DMS53 treated with DMSO at 0.1 percent for 48 hours (cell line): ENCODE measurements around the gene CAMK2A.
"Not testable (repeated sequence)": the region's sequence is repeated elsewhere in the genome, so short reads cannot be mapped to it uniquely, and the experiment has no call there.

ENCODE experiments used
- DNase-seq: peaks from one replicate; lab custom pipeline; 2025; ENCODE audit not compliant: unreplicated experiment; lab: John Stamatoyannopoulos, UW

The CAMK2A gene

DNA sequence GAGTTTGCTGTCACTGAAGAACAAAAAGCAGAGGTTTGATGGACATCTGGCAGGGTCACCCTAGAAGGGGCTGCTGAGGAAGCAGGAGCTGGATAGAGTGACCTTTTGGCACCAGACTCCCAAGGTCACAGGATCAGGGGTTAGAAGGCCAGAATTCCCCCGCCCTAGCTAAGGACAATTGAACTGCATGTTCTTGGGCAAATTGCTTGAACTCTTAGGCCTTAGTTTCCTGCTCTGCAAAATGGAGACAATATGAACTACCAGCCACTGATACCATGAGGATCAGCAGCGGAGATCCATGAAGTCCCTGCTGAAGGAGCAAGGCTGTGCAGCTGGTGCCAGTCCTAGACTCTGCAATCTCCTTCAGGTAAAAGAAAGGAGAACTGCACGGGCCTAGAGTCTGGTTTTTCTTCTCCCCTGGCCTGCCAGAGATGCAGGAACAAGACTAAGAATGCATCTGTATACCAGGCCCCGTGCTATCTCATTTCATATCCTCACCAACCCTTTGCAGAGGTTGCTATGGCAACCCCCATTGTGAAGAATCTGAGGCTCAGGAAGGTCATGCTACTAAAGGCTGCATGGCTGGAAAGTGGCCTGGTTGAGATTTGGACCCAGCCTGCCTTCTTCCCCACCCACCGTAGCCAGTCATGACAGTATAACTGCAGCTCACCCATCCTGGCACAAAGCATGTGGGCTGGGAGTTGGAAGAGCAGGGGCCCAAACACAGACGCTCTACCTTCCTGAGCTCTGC lies 33.7 kb downstream of the CAMK2A start:
- DNase-seq, result no peak

DNA sequence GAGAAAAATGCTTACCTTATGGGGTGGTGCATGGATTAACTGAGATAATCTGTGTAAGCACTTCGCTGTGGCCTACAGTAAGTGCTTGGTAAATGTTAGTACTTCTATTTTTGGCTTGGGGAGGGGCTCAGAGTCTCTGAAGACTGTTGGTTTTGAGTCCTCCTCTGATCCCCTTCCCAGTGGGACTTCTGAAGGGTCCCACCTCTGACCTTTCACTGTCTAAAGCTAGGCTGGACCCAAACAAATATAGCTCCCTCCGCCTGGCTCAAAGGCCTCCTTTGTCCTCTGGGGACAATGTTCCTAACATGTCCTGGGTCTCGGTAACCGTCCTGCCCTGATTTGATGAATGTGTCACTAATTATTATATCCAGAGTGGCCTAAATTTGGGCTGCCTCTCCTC lies 34.8 kb downstream of the CAMK2A start:
- no peak for DNase-seq

DNA sequence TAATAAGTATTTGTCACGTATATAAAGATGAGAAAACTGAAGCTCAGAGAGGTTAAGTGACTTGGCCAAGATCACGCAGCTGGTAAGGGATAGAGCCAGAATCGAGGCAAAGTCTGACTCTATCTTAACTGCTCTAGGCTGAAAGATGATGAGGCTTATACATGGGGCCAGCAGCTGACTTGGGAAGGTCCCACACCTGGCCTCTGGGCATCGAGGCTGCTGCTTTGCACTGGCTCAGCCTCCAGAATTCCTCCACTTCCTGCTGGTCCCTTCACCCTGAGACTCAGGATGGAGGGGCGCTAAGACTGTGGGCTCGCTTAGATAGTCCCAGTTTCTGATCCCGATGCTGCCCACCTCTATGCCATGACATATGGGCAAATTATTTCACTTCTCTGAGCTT lies 35.2 kb downstream of the CAMK2A start:
- no peak for DNase-seq

DNA sequence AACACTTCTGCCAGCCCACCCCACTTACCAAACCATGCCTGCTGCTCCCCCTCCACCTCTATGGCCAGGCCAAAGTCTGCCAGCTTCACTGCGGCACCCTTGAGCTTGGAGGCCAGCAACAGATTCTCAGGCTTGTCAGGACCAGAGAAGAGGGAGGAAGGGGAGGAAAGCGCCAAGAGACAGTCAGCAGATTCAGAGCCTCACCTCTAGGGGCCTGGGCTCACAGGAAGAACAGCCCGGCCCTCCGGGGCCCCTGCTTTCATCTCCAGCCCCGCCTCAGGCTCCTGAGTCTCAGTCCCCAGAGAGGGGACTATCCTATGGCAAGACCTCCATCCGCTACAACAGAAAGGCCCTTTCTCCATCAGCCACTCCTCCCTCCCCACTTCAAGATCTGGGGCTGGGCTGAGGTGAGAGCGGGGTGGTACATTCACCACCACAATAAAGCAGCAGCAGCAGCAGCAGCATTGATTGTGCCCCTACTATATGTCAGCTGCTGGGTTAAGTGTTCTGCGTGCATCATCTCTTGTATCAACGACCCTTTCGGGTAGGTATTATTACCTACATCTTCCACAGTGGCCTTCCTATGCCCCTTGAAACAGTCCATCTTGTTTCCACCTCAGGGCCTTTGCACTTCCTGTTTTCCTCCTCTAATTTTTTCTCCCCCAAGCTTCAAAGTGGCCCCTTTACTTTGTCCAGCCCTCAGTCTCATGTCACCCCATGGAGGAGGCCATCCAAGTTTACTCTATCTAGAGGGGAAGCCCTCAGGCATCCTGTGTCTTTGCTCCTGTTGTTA lies 36.0 kb downstream of the CAMK2A start:
- DNase-seq, result no peak

DNA sequence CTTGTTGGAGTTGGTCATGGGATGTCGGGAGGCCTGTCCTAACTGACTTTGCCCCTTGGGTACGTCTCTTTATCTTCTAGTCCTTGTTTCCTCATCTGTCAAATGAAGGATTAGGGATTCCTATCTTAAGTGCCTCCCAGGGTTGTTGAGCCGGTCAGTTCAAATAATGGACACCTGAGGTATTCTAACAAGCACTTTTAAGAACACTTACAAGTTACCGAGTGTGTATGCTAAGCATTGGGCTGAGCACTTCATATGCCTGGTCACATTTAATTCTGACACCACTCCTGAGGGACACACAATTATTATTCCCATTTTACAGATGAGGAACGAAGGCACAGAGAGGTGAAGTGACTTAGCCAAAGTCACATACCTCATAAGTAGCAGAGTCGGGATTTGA lies 37.1 kb downstream of the CAMK2A start:
- no peak for DNase-seq

DNA sequence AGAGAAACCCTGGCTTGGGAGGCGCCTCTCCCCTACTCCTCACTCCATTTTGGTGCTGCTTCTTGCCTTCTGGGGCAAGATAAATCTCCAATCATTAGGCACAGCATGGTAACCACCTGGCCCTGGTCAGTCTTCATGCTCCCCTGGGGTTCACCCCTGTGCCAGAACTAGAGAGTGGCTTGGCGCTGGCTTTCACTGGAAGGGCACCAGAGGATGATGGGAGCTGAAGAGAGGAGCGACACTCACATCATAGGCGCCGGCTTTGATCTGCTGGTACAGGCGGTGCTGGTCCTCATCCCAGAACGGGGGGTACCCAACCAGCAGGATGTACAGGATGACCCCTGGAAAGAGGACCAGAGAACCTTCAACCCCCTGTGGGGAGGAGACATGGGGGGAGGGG lies 38.1 kb downstream of the CAMK2A start:
- no peak for DNase-seq

DNA sequence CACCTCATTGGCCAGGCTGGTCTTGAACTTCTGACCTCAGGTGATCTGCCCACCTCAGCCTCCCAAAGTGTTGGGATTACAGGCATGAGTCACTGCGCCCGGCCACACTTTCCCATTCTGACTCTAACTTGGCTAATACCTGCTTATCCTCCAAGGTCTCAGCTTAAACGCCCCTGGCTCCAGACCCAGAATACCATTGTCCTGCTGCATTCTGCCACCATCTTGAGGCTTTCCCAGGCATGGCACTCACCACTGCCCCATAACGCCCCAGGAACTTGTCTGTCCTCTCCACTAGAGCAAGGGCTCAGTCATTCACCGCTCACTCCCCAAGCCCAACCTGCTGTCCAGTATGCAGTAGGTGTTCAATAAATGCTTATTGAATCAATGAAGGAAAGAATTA lies 39.8 kb downstream of the CAMK2A start:
- DNase-seq, result no peak

DNA sequence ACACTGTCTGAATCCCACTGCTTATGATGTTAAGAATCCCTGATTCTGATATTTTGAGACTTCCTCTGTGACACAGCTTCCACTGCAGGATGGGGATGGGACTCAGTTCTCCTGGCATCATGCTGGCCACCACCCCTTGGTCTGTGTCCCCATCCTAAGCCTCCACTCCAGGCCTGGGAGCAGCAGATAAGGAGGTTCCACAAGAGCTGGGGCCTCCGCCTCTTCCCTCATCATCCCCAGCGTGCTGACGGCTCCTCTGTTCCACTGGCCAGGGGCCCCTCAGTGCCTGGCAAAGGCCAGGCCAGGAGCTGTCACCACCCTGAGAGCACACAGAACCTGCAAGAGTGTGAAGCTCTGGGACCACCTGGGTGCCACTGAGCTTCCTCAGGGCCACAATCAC lies 40.6 kb downstream of the CAMK2A start:
- no peak for DNase-seq

DNA sequence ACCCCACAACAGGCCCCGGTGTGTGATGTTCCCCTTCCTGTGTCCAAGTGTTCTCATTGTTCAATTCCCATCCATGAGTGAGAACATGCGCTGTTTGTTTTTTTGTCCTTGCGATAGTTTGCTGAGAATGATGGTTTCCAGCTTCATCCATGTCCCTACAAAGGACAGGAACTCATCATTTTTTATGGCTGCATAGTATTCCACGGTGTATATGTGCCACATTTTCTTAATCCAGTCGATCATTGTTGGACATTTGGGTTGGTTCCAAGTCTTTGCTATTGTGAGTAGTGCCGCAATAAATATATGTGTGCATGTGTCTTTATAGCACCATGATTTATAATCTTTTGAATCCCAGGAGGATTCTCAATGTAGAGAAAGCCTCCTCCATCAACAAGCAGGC lies 41.1 kb downstream of the CAMK2A start:
- DNase-seq, result not testable (repeated sequence)

DNA sequence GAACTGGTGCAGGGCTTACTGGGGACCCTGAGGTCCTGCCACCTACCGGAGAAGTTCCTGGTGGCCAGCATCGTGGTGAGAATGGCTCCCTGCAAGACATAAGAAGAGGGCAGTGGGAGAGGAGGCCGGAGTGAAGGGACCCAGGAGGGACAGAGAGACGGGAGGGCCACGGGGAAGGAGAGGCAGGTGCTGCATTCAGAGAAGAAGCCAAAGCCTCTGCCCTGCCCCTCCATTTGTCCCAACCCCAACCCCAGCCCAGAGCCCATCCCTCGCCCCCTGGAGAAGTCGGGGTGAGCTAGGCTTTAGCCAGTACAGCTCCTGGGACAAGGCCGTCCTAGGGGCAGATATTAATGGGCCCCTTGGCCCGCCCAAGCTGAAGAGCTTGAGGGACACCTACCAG lies 41.8 kb downstream of the CAMK2A start:
- DNase-seq, result no peak

DNA sequence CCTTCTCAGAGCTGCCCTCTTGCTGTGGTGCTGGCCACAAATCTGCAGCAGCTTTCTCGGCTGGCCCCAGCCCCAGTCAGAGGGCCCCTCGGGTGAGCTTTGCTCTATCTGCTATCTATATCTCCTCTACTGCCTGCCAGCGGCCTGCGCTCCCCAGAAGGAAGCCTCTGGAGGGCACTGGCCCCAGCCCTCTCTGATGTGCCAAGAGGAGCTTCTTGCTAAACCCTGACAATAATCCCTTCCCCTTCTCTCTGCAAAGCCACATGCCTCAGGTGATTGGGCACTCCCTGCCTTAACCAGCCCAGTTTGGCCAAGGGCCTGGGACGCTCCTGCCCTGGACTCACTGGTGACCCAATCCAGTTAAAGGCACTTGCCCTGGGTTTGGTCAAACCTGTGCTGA lies 42.7 kb downstream of the CAMK2A start:
- no peak for DNase-seq

DNA sequence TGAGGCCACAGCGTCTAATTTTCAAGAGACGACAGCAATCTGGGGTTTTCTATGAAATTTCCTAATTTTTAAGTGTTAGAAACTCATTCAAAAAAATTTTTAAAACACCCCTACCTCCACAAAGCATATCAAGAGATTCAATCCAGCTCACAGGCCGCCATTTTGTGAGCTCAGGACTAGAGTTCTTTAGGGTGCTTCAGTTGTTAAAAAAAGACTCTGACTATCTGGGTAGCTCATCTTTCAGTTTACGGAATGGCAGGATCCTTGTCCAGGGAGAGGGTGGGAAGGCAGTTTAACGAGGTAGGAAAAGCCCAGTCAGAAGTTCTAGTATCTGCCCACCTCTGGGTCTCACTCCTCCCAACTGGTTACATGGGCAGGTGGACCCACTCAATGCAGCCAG lies 43.1 kb downstream of the CAMK2A start:
- DNase-seq, result no peak

DNA sequence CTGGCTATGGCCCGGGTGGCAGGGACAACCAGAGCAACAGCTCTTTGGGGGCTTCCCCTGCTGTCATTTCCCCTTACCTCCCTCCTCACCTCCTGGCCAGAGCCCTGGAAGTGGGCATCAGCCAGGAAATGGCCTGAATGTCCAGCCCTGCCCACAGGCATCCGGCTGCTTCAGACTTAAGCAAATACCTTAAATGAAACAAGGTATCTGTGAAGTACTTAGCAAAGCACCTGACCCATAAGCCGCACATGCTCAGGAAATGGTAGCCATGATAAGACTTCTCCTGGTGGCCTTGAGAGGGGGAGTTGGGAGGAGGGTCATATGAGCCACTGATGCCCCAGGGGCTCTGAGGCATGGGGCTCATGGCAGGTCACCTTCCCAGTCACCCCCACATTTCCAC lies 43.8 kb downstream of the CAMK2A start:
- no peak for DNase-seq

DNA sequence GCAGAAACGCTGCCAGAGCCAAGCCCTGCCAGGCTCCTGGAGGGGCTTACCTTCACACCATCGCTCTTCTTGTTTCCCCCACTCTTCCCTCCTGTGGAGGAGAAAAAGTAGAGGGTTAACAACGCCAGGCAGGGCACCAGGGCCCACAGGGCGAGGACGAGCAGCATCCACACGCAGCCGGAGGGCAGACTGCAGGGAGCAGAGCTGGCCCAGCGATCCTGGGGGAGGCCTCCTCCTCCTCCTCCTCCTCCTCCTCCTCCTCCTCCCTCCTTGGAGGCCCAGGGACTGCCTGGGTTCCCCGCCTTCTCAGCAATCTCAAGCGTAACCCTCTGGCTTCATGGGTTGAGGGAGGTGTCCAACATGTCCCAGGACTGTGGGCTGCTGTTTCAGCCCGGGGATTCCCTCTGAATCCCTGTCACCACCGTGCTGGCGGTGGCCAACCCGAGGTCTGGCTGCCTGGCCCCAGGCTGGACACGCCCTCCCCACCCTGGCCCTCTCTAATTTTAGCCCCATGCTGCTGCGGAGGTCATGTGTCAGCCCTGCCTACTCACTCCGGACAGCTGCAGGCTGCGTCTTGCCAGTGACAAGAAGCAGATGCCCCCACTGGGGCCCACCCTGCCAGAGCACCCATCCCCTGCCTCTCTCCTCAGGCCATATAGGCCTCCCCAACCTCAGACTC lies 44.3 kb downstream of the CAMK2A start:
- no peak for DNase-seq

DNA sequence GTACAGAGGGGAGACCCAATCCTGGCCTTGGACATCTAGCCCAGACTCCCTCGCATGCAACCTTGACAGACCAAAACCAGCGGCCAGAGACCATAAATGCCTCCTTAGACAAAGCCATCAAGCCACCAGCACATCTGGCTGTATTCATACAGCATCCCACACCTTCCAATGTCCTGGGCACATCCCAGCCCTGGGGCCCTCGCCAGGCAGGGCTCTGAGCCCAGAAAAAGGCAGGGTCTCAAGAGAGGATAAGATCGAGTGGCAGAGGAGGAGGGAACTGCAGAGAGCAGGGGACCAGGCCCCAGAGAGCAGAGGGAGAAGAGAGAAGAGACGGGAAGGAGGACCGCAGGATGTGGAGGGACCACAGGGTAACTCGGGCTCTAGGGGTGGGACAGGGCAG lies 45.4 kb downstream of the CAMK2A start:
- no peak for DNase-seq

DNA sequence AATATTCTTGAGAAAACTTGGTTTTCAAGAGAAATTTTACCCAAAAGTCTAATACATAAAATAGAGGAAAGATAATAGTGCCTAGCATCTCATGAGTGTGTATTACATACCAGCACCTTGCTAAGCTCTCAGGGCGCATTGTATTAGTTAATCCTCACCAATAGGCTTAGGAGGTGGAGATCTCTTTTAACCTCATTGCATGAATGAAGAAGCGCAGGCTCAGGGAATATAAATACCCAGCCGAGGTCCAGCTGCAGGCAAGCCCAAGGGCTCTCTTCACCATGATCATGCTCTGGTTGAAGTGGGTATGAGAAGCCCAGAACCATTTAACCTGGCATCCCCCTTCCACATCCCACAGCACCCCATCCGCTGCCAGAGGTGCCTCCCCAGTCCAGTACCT lies 46.0 kb downstream of the CAMK2A start:
- no peak for DNase-seq

DNA sequence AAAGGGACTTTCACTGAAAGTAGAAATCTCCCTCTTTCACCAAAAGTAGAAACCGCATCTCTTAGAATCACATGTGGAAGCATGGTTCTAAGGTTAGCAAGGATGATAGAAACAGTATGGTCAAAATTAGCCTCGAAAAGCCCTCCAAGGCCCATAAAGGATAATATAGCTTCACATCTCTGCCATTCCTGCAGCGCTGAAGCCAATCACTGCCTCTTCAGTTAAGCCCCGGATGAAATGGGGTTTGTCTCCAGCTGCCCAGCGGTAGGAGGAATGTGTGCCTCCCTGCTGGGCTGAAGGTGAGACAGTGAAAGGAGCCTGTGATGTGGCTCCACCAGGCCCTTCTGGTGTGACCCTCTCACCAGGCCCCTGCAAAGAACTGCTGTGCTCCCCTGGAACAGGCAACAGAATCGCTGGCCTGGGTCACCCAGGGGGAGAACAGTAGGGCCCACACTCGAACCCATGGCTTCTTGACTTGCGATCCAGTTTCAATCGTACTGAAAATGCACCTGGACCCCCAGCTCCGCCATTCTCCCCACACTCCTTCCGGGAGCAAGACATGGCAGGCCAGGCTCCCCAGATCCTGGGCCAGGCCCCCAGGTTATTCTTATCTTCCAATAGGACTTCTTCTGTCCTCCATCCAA lies 47.2 kb downstream of the CAMK2A start:
- DNase-seq, result no peak

DNA sequence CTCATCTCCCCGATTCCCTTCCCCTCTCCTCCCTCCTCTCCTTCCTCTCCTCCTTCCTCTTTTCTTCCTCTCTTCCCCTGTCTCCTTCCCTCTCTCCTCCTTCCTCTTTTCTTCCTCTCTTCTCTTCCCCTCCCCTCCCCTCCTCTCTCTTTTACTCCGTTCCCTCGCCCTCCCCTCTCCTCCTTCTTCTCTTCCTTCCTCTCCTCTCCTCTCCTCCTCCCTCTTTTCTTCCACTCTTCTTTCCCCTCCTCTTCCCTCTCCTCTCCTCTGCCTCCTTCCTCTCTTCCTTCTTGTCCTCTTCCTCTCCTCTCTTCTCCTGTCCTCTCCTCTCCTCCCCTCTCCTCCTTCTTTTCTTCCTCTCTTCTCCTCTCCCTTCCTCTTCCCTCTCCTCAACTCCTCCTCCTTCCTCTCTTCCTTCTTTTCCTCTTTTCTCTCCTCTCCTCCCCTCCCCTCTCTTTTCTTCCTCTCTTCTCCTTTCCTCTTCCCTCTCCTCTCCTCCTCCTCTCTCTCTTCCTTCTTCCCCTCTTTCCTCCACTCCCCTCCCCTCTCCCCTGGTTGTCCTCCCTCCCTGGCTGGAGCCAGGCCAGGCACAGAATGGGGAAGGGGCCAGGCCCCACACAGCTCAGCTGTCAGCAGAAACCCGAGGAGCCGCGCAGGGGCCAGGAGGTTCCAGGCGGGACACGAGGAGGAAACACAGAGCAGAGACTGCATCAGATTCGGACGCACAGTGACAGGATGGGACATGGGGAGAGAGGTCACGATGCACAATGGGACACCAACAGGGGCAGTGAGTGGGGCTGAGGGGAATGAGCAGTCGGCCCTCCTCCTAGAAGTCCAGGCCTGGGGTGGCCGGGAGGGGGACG lies 48.0 kb downstream of the CAMK2A start:
- DNase-seq, result no peak

DNA sequence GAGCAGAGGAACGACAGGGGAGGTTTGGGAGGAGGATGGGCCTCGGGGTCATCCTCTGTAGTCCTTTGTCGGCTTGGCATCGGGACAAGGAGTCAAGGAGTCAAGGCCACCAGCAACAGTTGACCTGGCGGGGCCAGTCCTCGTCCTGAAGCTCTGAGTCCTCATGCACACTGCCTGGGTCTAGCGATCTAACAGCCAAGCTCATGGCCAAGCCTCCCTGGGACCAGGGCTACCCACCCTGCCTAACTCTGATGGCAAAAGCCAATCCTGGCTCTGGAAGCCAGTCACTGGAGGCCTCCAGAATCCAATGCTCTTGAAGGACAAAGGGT lies 49.8 kb downstream of the CAMK2A start:
- DNase-seq, result no peak

DNA sequence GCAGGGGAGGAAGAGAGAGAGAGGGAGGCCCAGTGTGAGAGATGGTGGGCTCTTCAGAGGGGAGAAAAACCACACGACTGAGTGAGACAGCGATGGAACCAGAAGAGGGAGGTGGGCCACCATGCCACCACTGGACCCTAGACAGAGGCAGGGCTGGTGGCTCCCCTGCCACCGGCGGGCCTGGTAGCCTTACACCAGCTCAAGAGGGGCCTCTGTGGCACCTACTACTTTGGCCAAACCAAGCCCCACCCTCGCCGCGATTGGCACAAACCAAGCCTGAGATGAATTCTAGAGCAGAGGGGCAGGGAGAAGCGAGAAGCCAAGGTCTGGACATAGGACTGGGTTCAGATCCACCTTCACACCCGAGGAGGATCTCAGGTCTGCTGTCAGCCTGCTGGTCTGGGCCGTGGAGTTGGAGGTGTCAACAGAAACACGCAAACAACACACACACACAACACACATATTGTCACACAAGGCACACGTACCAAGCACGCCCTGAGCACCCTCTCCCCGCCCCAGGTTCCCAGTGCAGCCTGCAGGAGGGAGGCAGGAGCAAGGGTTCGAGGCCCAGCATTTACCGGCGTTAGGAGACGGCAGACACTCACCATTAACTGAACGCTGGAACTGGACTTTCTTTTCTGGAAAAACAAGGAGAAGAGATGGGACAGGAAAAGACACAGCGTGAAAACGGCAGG lies 50.3 kb downstream of the CAMK2A start:
- no peak for DNase-seq
